GM23338 (cell line): Measurements from ENCODE around the gene PEX10.

Experiments
- CREB1 ChIP-seq: fragments of 250-450 bp; sonication (Bioruptor Pico); IDR thresholded peaks from 2 replicates; pipeline ENCODE4 v1.5.0; 2020; ENCODE audit warnings: low read depth, mild to moderate bottlenecking, moderate library complexity
- EZH2 ChIP-seq: fragments of 200-600 bp; sonication (generic); IDR thresholded peaks from one replicate; pipeline ENCODE4 v1.8.0; 2017; ENCODE audit warnings: antibody characterized with exemption, mild to moderate bottlenecking, low read depth; ENCODE audit not compliant: unreplicated experiment
- JUNB ChIP-seq: IDR thresholded peaks from one replicate; pipeline ENCODE4 v1.6.1; 2016; ENCODE audit warnings: antibody characterized with exemption; ENCODE audit not compliant: unreplicated experiment
- POLR2AphosphoS5 ChIP-seq: IDR thresholded peaks from 2 replicates; pipeline ENCODE4 v1.6.1; 2016; ENCODE audit warnings: antibody characterized with exemption, low read depth
- TF ChIP-seq, protein P1 (sequence below), 2 experiments: fragments of 200-600 bp in 1 of 2; sonication (generic) in 1 of 2; conservative IDR thresholded peaks; 2 replicates each; pipeline versions ENCODE4 v1.5.1 to v1.6.1; 2016 to 2017; ENCODE audit warnings: antibody characterized with exemption in 2 of 2, low read depth in 2 of 2, mild to moderate bottlenecking in 2 of 2, moderate library complexity in 1 of 2
- TF ChIP-seq, protein P2 (sequence below): IDR thresholded peaks from 2 replicates; pipeline ENCODE4 v1.6.1; 2016; ENCODE audit warnings: antibody characterized with exemption
- TF ChIP-seq, protein P3 (sequence below): fragments of 250-450 bp; sonication (Bioruptor Pico); IDR thresholded peaks from 2 replicates; pipeline ENCODE4 v1.5.0; 2020; ENCODE audit warnings: mild to moderate bottlenecking, moderate library complexity
- TF ChIP-seq, protein P4 (sequence below): IDR thresholded peaks from one replicate; pipeline ENCODE4 v1.6.1; 2018; ENCODE audit warnings: antibody characterized with exemption; ENCODE audit not compliant: unreplicated experiment

DNA sequence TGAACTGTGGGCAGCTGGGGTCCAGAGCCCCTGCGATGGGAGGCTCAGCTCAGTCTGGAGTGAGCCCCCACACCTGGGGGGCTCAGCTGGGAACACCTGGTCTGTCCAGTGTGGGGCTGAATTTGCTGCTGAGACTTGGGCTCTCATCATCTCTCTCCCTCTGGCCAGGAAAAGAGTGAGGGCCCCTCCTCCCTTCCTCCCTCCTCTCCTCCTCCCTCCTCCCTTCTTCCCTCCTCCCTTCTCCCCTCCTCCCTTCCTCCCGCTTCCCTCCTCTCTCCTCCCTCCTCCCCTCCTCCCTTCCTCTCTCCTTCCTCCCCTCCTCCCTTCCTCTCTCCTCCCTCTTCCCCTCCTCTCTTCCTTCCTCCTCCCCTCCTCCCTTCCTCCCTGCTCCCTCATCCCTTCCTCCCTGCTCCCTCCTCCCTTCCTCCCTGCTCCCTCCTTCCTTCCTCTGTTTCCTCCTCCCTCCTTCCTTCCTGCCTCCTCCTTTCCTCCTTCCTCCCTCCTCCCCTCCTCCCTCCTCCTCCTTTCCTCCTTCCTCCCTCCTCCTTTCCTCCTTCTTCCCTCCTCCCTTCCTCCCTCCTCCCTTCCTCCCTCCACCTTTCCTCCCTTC, 23.5 kb upstream of the PEX10 start:
- TF ChIP-seq, protein P1, sequence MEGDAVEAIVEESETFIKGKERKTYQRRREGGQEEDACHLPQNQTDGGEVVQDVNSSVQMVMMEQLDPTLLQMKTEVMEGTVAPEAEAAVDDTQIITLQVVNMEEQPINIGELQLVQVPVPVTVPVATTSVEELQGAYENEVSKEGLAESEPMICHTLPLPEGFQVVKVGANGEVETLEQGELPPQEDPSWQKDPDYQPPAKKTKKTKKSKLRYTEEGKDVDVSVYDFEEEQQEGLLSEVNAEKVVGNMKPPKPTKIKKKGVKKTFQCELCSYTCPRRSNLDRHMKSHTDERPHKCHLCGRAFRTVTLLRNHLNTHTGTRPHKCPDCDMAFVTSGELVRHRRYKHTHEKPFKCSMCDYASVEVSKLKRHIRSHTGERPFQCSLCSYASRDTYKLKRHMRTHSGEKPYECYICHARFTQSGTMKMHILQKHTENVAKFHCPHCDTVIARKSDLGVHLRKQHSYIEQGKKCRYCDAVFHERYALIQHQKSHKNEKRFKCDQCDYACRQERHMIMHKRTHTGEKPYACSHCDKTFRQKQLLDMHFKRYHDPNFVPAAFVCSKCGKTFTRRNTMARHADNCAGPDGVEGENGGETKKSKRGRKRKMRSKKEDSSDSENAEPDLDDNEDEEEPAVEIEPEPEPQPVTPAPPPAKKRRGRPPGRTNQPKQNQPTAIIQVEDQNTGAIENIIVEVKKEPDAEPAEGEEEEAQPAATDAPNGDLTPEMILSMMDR (conservative IDR thresholded peaks at IDR 0.05; ENCODE audit: low read depth in 2 of 2), result no peak
- TF ChIP-seq, protein P2, sequence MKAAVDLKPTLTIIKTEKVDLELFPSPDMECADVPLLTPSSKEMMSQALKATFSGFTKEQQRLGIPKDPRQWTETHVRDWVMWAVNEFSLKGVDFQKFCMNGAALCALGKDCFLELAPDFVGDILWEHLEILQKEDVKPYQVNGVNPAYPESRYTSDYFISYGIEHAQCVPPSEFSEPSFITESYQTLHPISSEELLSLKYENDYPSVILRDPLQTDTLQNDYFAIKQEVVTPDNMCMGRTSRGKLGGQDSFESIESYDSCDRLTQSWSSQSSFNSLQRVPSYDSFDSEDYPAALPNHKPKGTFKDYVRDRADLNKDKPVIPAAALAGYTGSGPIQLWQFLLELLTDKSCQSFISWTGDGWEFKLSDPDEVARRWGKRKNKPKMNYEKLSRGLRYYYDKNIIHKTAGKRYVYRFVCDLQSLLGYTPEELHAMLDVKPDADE, result no peak
- TF ChIP-seq JUNB, result no peak
- no peak for TF ChIP-seq POLR2AphosphoS5
- TF ChIP-seq, protein P3, sequence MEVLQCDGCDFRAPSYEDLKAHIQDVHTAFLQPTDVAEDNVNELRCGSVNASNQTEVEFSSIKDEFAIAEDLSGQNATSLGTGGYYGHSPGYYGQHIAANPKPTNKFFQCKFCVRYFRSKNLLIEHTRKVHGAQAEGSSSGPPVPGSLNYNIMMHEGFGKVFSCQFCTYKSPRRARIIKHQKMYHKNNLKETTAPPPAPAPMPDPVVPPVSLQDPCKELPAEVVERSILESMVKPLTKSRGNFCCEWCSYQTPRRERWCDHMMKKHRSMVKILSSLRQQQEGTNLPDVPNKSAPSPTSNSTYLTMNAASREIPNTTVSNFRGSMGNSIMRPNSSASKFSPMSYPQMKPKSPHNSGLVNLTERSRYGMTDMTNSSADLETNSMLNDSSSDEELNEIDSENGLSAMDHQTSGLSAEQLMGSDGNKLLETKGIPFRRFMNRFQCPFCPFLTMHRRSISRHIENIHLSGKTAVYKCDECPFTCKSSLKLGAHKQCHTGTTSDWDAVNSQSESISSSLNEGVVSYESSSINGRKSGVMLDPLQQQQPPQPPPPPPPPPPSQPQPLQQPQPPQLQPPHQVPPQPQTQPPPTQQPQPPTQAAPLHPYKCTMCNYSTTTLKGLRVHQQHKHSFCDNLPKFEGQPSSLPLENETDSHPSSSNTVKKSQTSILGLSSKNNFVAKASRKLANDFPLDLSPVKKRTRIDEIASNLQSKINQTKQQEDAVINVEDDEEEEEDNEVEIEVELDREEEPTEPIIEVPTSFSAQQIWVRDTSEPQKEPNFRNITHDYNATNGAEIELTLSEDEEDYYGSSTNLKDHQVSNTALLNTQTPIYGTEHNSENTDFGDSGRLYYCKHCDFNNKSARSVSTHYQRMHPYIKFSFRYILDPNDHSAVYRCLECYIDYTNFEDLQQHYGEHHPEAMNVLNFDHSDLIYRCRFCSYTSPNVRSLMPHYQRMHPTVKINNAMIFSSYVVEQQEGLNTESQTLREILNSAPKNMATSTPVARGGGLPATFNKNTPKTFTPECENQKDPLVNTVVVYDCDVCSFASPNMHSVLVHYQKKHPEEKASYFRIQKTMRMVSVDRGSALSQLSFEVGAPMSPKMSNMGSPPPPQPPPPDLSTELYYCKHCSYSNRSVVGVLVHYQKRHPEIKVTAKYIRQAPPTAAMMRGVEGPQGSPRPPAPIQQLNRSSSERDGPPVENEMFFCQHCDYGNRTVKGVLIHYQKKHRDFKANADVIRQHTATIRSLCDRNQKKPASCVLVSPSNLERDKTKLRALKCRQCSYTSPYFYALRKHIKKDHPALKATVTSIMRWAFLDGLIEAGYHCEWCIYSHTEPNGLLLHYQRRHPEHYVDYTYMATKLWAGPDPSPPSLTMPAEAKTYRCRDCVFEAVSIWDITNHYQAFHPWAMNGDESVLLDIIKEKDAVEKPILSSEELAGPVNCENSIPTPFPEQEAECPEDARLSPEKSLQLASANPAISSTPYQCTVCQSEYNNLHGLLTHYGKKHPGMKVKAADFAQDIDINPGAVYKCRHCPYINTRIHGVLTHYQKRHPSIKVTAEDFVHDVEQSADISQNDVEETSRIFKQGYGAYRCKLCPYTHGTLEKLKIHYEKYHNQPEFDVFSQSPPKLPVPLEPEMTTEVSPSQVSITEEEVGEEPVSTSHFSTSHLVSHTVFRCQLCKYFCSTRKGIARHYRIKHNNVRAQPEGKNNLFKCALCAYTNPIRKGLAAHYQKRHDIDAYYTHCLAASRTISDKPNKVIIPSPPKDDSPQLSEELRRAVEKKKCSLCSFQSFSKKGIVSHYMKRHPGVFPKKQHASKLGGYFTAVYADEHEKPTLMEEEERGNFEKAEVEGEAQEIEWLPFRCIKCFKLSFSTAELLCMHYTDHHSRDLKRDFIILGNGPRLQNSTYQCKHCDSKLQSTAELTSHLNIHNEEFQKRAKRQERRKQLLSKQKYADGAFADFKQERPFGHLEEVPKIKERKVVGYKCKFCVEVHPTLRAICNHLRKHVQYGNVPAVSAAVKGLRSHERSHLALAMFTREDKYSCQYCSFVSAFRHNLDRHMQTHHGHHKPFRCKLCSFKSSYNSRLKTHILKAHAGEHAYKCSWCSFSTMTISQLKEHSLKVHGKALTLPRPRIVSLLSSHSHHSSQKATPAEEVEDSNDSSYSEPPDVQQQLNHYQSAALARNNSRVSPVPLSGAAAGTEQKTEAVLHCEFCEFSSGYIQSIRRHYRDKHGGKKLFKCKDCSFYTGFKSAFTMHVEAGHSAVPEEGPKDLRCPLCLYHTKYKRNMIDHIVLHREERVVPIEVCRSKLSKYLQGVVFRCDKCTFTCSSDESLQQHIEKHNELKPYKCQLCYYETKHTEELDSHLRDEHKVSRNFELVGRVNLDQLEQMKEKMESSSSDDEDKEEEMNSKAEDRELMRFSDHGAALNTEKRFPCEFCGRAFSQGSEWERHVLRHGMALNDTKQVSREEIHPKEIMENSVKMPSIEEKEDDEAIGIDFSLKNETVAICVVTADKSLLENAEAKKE (CRISPR knock-in tag), result no peak
- no peak for TF ChIP-seq EZH2
- TF ChIP-seq, protein P4, sequence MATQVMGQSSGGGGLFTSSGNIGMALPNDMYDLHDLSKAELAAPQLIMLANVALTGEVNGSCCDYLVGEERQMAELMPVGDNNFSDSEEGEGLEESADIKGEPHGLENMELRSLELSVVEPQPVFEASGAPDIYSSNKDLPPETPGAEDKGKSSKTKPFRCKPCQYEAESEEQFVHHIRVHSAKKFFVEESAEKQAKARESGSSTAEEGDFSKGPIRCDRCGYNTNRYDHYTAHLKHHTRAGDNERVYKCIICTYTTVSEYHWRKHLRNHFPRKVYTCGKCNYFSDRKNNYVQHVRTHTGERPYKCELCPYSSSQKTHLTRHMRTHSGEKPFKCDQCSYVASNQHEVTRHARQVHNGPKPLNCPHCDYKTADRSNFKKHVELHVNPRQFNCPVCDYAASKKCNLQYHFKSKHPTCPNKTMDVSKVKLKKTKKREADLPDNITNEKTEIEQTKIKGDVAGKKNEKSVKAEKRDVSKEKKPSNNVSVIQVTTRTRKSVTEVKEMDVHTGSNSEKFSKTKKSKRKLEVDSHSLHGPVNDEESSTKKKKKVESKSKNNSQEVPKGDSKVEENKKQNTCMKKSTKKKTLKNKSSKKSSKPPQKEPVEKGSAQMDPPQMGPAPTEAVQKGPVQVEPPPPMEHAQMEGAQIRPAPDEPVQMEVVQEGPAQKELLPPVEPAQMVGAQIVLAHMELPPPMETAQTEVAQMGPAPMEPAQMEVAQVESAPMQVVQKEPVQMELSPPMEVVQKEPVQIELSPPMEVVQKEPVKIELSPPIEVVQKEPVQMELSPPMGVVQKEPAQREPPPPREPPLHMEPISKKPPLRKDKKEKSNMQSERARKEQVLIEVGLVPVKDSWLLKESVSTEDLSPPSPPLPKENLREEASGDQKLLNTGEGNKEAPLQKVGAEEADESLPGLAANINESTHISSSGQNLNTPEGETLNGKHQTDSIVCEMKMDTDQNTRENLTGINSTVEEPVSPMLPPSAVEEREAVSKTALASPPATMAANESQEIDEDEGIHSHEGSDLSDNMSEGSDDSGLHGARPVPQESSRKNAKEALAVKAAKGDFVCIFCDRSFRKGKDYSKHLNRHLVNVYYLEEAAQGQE, result no peak
- no peak for TF ChIP-seq CREB1 (CRISPR knock-in tag)
